CD4-positive, alpha-beta memory T cell (primary cell): ENCODE data around the gene MTA3. TPM values are rescaled to one million over a fixed set of nuclear protein-coding genes. Genes with fewer than 3 reads are reported as not detected.

ENCODE experiments used
- CTCF ChIA-PET: fragments of 350-600 bp; sonication (Branson Sonifier 250); formaldehyde crosslinking; loops from one replicate; lab custom pipeline; 2021; ENCODE audit warnings: inconsistent platforms; ENCODE audit not compliant: partially characterized antibody; lab: Charles Lee
- POLR2A ChIA-PET: fragments of 350-600 bp; sonication (Branson Sonifier 250); formaldehyde crosslinking; loops from one replicate; lab custom pipeline; 2021; ENCODE audit not compliant: partially characterized antibody; lab: Charles Lee
- DNase-seq, 5 donors: peaks; one replicate each; pipeline versions ENCODE4 v3.0.0 to v3.0.0-alpha.2; 2020 to 2022; ENCODE audit warnings: mixed read lengths in 1 of 5
- H3K27ac ChIP-seq: one replicate; pipeline ENCODE4 v1.7.0; 2013; ENCODE audit warnings: low read depth, low read length
- H3K27me3 ChIP-seq: 2 replicates; pipeline ENCODE4 v1.7.0; 2013; ENCODE audit warnings: mild to moderate bottlenecking, low read length, moderate library complexity; ENCODE audit not compliant: insufficient read depth
- H3K36me3 ChIP-seq: 2 replicates; pipeline ENCODE4 v1.7.0; 2013; ENCODE audit warnings: mild to moderate bottlenecking, low read length, moderate library complexity; ENCODE audit not compliant: insufficient read depth
- H3K4me1 ChIP-seq: 2 replicates; pipeline ENCODE4 v1.7.0; 2013; ENCODE audit warnings: mild to moderate bottlenecking, low read length, moderate library complexity; ENCODE audit not compliant: insufficient read depth
- H3K4me3 ChIP-seq, 2 donors: one replicate each; pipeline ENCODE4 v1.7.0; 2013; ENCODE audit warnings: low read length in 2 of 2, mild to moderate bottlenecking in 1 of 2
- H3K9me3 ChIP-seq, 2 donors: one replicate each; pipeline ENCODE4 v1.7.0; 2013; ENCODE audit warnings: low read length in 2 of 2, control low read depth in 1 of 2; ENCODE audit not compliant: control insufficient read depth in 1 of 2
- H3K27ac Mint-ChIP-seq, 7 donors: one replicate each; pipeline ENCODE4 v1.8.0; 2020 to 2021; ENCODE audit warnings: mixed read lengths in 7 of 7, mild to moderate bottlenecking in 6 of 7, inconsistent platforms in 3 of 7, moderate library complexity in 3 of 7
- H3K27me3 Mint-ChIP-seq, 2 donors: one replicate each; pipeline ENCODE4 v1.8.0; 2020 to 2021; ENCODE audit warnings: mixed read lengths in 2 of 2
- H3K36me3 Mint-ChIP-seq, 2 donors: one replicate each; pipeline ENCODE4 v1.8.0; 2020 to 2021; ENCODE audit warnings: mixed read lengths in 2 of 2, inconsistent platforms in 1 of 2, mild to moderate bottlenecking in 1 of 2
- H3K4me1 Mint-ChIP-seq, 4 donors: one replicate each; pipeline ENCODE4 v1.8.0; 2020 to 2021; ENCODE audit warnings: mixed read lengths in 4 of 4, mild to moderate bottlenecking in 1 of 4
- H3K4me3 Mint-ChIP-seq, 8 donors: one replicate each; pipeline ENCODE4 v1.8.0; 2020 to 2021; ENCODE audit warnings: mixed read lengths in 8 of 8, mild to moderate bottlenecking in 7 of 8, moderate library complexity in 6 of 8, inconsistent platforms in 3 of 8
- H3K9me3 Mint-ChIP-seq, 8 donors: one replicate each; pipeline ENCODE4 v1.8.0; 2020 to 2021; ENCODE audit warnings: mixed read lengths in 8 of 8, mild to moderate bottlenecking in 5 of 8, inconsistent platforms in 3 of 8, moderate library complexity in 1 of 8
- intact Hi-C: fragments of 100-400 bp; cut with micrococcal nuclease; formaldehyde crosslinking; loops from one replicate; pipeline ENCODE4 v1.15.1; 2023
- polyA plus RNA-seq, 2 donors: library from polyadenylated mRNA; unstranded; fragments of 300-500 nt; fragmentation: Illumina TruSeq; gene quantifications; one replicate each; pipeline ENCODE4 v1.2.3, GENCODE V29; 2021
- total RNA-seq, 2 experiments: library from RNA; stranded (reverse); gene quantifications; one replicate each; pipeline ENCODE4 v1.2.3, GENCODE V29; 2021

Gene MTA3
- total and polyA plus RNA-seq, 4 experiments from 2014 or later, result 7.7 to 21.3 (median 13.3) TPM

DNA sequence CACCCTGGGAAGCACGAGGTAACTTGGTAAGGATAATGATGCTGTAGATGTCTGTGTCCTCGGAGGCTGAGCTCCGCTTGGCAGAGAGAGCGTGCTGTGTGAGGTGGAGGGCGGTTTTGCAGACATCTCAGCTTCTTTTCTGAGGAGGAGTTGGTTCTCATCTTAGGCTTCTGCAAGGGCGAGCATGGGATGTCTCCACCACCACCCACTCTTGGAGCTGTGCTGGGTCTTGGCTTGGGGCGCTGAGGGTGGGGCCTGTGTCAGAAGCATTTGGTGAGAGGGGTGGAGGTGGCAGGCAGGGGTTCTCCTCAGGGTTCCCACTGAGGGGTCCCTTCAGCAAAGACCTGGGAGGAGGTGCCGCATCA lies 186.3 kb downstream of the MTA3 start:
- no peaks in the 10 kb centered on the region for H3K4me1 Mint-ChIP-seq
- intact Hi-C loops, result no loop called here
- peaks cover 19 to 32% of the 10 kb centered on the region in 2 donors for H3K36me3 Mint-ChIP-seq
- no peak overlapping the region for H3K4me3 Mint-ChIP-seq
- H3K9me3 Mint-ChIP-seq, result no peaks in the 10 kb centered on the region
- H3K27ac Mint-ChIP-seq, result peak overlapping the region in 1 of 7 donors; percentile 48
- Histone ChIP-seq H3K36me3 (no peaks in the 10 kb centered on the region), H3K27me3 (no peaks in the 10 kb centered on the region), H3K4me3 (no peak overlapping the region), H3K4me1 (no peaks in the 10 kb centered on the region), H3K27ac (no peak overlapping the region), H3K9me3 (no peaks in the 10 kb centered on the region)
- POLR2A ChIA-PET, result no interaction called here
- CTCF ChIA-PET, result no interaction called here
- no peak for DNase-seq
- H3K27me3 Mint-ChIP-seq, result no peaks in the 10 kb centered on the region

DNA sequence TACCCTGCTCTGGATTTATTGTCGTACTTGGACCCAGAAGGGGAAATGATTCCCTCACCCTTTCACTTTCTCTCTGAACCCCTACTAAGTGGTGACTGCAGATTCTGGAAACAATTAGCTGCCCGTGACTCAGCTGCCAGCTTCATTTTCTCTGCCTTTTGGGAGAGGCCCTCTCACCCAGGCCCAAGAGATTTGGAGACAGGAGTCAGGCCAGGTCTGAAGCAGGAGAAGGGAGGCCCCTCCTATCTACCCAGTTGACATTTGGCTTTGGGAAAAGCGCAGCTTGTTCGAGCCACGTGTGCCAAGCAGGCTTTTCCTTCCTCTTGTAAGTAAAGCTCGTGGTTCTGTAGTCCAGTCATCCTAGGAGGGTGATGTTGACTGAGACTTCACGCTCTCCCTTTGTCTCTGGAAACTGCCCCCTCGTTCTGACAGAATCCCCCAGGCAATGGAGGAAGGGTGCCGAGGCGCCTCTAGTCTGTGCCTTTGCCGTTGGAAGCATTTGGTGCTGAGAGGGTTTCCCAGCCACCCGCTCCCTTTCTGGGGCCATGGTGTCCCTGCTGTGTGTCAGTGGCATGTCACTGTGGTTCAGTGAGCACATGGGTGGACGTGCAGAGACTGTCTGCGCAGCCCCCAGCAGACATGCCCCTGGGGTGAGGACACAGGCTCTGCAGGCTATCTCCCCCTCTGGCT lies 186.9 kb downstream of the MTA3 start:
- no peaks in the 10 kb centered on the region for H3K4me1 ChIP-seq
- no peaks in the 10 kb centered on the region for H3K27me3 ChIP-seq
- Mint-ChIP-seq H3K9me3 (no peaks in the 10 kb centered on the region), H3K4me3 (no peak overlapping the region), H3K36me3 (peaks cover 19 to 36% of the 10 kb centered on the region in 2 donors), H3K4me1 (no peaks in the 10 kb centered on the region), H3K27ac (no peak overlapping the region), H3K27me3 (no peaks in the 10 kb centered on the region)
- CTCF ChIA-PET, result no interaction called here
- H3K27ac ChIP-seq, result no peak overlapping the region
- H3K9me3 ChIP-seq, result no peaks in the 10 kb centered on the region
- POLR2A ChIA-PET, result no interaction called here
- intact Hi-C loops, result no loop called here
- H3K4me3 ChIP-seq, result no peak overlapping the region
- H3K36me3 ChIP-seq, result no peaks in the 10 kb centered on the region
- no peak for DNase-seq

DNA sequence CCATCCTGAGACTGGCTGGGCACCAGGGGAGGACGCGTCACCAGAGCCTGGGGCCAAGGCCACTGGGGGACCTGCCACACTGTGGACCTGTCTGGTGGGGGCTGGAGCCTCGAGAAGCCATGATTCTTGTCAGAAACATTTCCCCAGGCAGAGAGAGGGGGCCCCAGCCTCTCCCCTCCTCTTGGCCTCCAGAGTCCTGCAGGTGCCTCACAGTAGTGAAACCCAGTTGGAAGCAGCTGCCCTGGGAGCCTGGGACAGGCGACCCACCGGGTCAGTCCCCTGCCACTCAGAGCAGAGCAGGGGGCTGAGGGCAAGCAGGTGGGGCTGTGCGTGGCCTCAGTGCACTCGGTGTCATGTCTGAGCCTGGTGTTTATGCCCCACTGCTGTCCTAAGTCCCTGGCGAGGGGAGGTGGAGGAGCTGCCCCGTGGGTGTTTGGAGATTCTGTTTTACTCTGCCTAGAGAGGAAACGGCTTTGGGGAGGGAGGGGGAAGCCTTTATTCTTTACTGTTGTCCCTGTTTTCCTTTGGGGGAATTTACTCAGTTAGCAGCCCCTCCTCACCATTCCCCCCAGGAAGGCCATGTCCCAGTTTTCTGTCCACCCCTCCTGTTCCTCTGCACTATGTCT lies 187.8 kb downstream of the MTA3 start:
- H3K4me1 Mint-ChIP-seq, result no peaks in the 10 kb centered on the region
- intact Hi-C loops, result no loop called here
- Histone ChIP-seq H3K27me3 (no peaks in the 10 kb centered on the region), H3K27ac (no peak overlapping the region), H3K4me1 (no peaks in the 10 kb centered on the region), H3K9me3 (no peaks in the 10 kb centered on the region), H3K36me3 (no peaks in the 10 kb centered on the region), H3K4me3 (no peak overlapping the region)
- CTCF ChIA-PET, result no interaction called here
- no peak overlapping the region for H3K4me3 Mint-ChIP-seq
- no peak for DNase-seq
- no peaks in the 10 kb centered on the region for H3K9me3 Mint-ChIP-seq
- H3K27ac Mint-ChIP-seq, result peak overlapping the region in 1 of 7 donors; percentile 66
- POLR2A ChIA-PET, result no interaction called here
- H3K36me3 Mint-ChIP-seq, result peaks cover 19 to 31% of the 10 kb centered on the region in 2 donors
- H3K27me3 Mint-ChIP-seq, result no peaks in the 10 kb centered on the region

DNA sequence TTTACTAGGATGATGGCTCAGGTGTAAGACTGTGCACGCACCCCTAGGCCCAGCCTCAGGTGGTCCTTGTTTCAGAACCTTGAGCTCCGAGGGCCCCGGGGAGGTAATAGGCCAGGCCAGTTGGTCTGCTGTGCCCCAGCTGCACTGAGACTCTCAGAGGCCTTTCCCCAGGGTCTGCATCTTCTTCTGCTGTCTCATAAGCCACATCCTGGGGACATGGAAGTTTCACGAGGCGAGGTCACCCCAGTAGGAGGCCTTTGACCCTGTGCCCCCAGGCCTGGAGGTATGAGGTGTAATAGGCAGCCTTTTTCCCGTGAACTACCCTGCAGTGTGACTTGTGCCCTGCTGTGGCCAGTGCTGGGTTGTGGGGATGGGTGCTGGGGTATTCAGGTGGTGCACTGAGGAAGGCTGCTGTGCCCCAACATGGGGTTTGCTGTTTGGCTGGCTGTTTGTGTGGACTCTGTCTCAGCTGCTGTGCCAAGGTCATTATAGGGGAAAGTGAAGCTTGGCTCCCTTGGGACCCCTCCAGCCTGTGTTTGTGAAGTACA lies 188.6 kb downstream of the MTA3 start:
- Mint-ChIP-seq H3K27ac (peak overlapping the region in 1 of 7 donors; percentile 66), H3K4me1 (no peaks in the 10 kb centered on the region), H3K4me3 (no peak overlapping the region), H3K9me3 (no peaks in the 10 kb centered on the region), H3K36me3 (peaks cover 16 to 31% of the 10 kb centered on the region in 2 donors), H3K27me3 (no peaks in the 10 kb centered on the region)
- ChIA-PET POLR2A (no interaction called here), CTCF (no interaction called here)
- no peaks in the 10 kb centered on the region for H3K36me3 ChIP-seq
- H3K4me1 ChIP-seq, result no peaks in the 10 kb centered on the region
- no peaks in the 10 kb centered on the region for H3K27me3 ChIP-seq
- no peaks in the 10 kb centered on the region for H3K9me3 ChIP-seq
- H3K27ac ChIP-seq, result no peak overlapping the region
- no peak overlapping the region for H3K4me3 ChIP-seq
- DNase-seq, result no peak
- intact Hi-C loops, result no loop called here

DNA sequence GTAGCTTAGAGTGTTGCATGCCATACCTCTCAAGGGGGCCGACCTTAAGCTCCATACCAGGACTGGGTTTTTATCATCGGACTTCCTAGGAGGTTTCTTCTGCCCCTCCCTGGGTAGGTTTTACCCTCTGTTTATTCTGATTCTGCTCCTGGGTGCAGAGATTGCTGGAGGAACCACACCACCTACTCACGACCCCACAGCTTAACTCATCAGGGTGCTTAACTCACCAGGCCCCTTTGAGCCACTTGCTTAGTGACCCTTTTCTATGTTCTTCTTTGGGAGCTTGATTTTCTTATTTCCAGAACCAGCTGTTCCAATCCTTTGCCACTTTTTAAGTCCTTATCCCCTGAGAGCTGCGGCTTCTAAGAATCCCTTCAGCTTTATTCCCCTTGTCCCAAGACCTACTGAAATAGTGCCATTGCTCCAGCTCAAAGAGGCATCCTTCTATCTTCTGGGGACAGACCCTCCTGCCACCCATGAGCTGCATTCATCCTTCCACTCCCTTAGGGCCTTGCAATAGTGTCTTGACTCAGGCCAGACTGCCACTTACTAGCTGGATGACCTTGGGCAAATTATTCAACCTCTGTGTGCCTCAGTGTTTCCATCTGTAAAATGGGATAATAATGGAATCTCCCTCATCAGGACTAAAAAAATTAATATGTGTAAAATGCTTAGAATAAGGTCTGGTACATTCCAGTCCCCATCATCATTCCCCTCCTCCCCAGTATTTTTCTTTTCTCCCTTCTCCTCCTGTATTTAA lies 189.7 kb downstream of the MTA3 start:
- Histone ChIP-seq H3K4me3 (no peak overlapping the region), H3K27me3 (no peaks in the 10 kb centered on the region), H3K9me3 (no peaks in the 10 kb centered on the region), H3K4me1 (no peaks in the 10 kb centered on the region), H3K27ac (no peak overlapping the region), H3K36me3 (no peaks in the 10 kb centered on the region)
- peaks cover 18 to 34% of the 10 kb centered on the region in 2 donors for H3K36me3 Mint-ChIP-seq
- H3K4me3 Mint-ChIP-seq, result no peak overlapping the region
- no peaks in the 10 kb centered on the region for H3K27me3 Mint-ChIP-seq
- ChIA-PET POLR2A (no interaction called here), CTCF (no interaction called here)
- no peaks in the 10 kb centered on the region for H3K9me3 Mint-ChIP-seq
- H3K4me1 Mint-ChIP-seq, result no peaks in the 10 kb centered on the region
- no peak overlapping the region for H3K27ac Mint-ChIP-seq
- DNase-seq, result no peak
- intact Hi-C loops, result no loop called here

DNA sequence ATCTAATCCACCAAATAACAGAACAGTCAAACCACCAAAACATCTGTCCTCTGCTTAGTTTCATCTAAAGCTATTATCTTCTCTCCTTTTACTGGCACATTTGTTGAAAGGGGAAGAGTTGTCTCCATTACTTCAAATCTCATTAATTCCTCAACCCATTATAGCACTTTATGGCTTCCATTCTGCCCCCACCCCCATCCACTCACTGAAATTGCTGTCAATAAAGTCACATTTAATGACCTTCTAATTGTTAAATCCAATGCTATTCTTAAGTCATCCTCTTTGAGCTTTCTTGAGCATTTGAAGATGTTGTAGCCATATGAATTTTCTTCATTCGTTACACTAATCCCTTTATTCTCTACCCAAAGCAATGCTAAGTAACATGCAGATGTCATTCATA lies 190.3 kb downstream of the MTA3 start:
- Mint-ChIP-seq H3K27ac (peak overlapping the region in 1 of 7 donors; percentile 8), H3K36me3 (peaks cover 16 to 28% of the 10 kb centered on the region in 2 donors), H3K4me1 (no peaks in the 10 kb centered on the region), H3K9me3 (no peaks in the 10 kb centered on the region), H3K27me3 (no peaks in the 10 kb centered on the region), H3K4me3 (no peak overlapping the region)
- Histone ChIP-seq H3K27me3 (no peaks in the 10 kb centered on the region), H3K27ac (no peak overlapping the region), H3K9me3 (no peaks in the 10 kb centered on the region), H3K4me1 (no peaks in the 10 kb centered on the region), H3K36me3 (no peaks in the 10 kb centered on the region), H3K4me3 (no peak overlapping the region)
- CTCF ChIA-PET, result no interaction called here
- intact Hi-C loops, result no loop called here
- POLR2A ChIA-PET, result no interaction called here
- no peak for DNase-seq

DNA sequence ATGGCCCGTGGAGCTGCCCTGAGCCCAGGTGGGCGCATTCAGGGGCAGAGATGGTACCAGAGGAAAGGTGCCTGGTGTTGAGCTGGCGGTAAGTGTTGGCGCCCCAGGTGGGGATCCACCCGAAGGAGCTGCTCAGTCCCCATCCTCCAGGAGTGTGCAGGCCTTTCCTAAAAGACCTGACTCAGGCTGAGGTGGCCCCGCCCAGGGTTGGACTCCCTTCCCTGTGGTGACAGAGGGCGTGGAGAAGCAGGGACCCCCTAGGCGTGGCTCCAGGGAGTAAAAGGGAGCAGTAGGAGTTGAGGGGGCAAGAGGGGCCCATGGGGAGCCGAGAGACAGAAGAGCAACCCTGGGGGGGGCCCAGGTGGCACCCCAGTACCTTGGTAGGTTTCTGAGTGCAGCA lies 193.1 kb downstream of the MTA3 start:
- Mint-ChIP-seq H3K4me1 (no peaks in the 10 kb centered on the region), H3K9me3 (no peaks in the 10 kb centered on the region), H3K4me3 (no peak overlapping the region), H3K36me3 (peaks cover 4 to 13% of the 10 kb centered on the region in 2 donors), H3K27me3 (no peaks in the 10 kb centered on the region), H3K27ac (no peak overlapping the region)
- H3K4me3 ChIP-seq, result no peak overlapping the region
- H3K27ac ChIP-seq, result no peak overlapping the region
- CTCF ChIA-PET, result no interaction called here
- no peaks in the 10 kb centered on the region for H3K36me3 ChIP-seq
- intact Hi-C loops, result no loop called here
- DNase-seq, result no peak
- H3K4me1 ChIP-seq, result no peaks in the 10 kb centered on the region
- no peaks in the 10 kb centered on the region for H3K9me3 ChIP-seq
- POLR2A ChIA-PET, result no interaction called here
- H3K27me3 ChIP-seq, result no peaks in the 10 kb centered on the region
